ENCODE measurements around the gene MNS1. TPM values are rescaled to one million over a fixed set of nuclear protein-coding genes. Genes with fewer than 3 reads are reported as not detected.

The MNS1 gene
- total RNA-seq, 4 donors from 2014 or later, result 0.93 to 2.0 (median 1.3) TPM

GRCh38 chr15:56390739-56391267, 74.1 kb downstream of the MNS1 start:
- TF ChIP-seq EP300 (IDR thresholded peaks at IDR 0.05) (no peak), CTCF (IDR thresholded peaks at IDR 0.05) (no peak), POLR2AphosphoS5 (IDR thresholded peaks at IDR 0.05) (no peak), POLR2A (IDR thresholded peaks at IDR 0.05) (no peak)
- no peak for ATAC-seq
- Histone ChIP-seq H3K36me3 (no peaks in the 10 kb centered on the region), H3K4me1 (no peaks in the 10 kb centered on the region), H3K27ac (no peak overlapping the region), H3K27me3 (no peaks in the 10 kb centered on the region), H3K9me3 (no peaks in the 10 kb centered on the region), H3K4me3 (no peak overlapping the region)
- 95 to 100% methylated on average over 1 to 2 of the region's 2 CpGs for WGBS, 2 donors (ENCODE audit: low coverage in 1 of 2)

DNA sequence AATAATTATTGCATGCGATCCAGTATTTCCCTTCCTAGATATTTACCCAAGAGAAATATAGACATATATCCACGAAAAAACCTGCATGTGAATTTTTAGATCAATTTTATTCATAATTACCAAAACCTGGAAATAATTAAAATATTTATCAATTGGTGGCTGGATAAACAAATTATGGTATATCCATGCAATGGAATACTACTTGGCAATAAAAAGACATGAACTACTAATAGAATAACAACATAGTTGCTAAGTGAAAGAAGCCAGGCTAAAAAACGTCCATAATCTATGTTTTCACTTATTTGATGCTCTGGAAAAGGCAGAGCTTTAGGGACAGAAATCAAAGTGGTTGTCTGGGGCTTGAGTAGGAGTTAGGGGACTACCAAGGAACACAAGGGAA, 79.0 kb downstream of the MNS1 start:
- 87 to 93% methylated on average over 3 of the region's 3 CpGs for WGBS, 2 donors (ENCODE audit: low coverage in 1 of 2)

GRCh38 chr15:56383010-56383409, 81.9 kb downstream of the MNS1 start:
- 88% methylated on average over 3 of the region's 3 CpGs; no CpG with 5 or more reads in 1 of the 2 donors for WGBS, 2 donors (ENCODE audit: low coverage in 1 of 2)
- Histone ChIP-seq H3K9me3 (peaks cover 0 to 2% (median 0%) of the 10 kb centered on the region in 3 donors), H3K4me1 (no peaks in the 10 kb centered on the region), H3K27ac (no peak overlapping the region), H3K27me3 (no peaks in the 10 kb centered on the region), H3K4me3 (no peak overlapping the region), H3K36me3 (no peaks in the 10 kb centered on the region)
- TF ChIP-seq EP300 (IDR thresholded peaks at IDR 0.05), result no peak
- TF ChIP-seq CTCF (IDR thresholded peaks at IDR 0.05), result no peak
- TF ChIP-seq POLR2A (IDR thresholded peaks at IDR 0.05), result no peak
- no peak for ATAC-seq

More for the DNA sequence above, 79.0 kb downstream of the MNS1 start:
- H3K27ac ChIP-seq, result no peak overlapping the region
- no peak overlapping the region for H3K4me3 ChIP-seq
- no peak for TF ChIP-seq CTCF (IDR thresholded peaks at IDR 0.05)
- no peaks in the 10 kb centered on the region for H3K36me3 ChIP-seq
- no peak for ATAC-seq
- no peaks in the 10 kb centered on the region for H3K9me3 ChIP-seq
- H3K27me3 ChIP-seq, result no peaks in the 10 kb centered on the region
- no peaks in the 10 kb centered on the region for H3K4me1 ChIP-seq

Other genes with a start within 250 kb of the MNS1 start
- gene RFX7, start 221.3 kb downstream of the MNS1 start, total RNA-seq, result 1 to 10 TPM; 5.9 to 8.7 (median 7.2) TPM
- 1 to 10 TPM; 4.2 to 9.2 (median 5.2) TPM for gene TEX9, start 99.7 kb downstream of the MNS1 start, total RNA-seq

All from gastroesophageal sphincter (tissue), 4 donors.